Hepatocyte (in vitro differentiated cells): ENCODE data around the gene OSBPL10. TPM values are rescaled to one million over a fixed set of nuclear protein-coding genes. Genes with fewer than 3 reads are reported as not detected.

ENCODE experiments used
- DNase-seq: peaks from one replicate; pipeline ENCODE4 v3.0.0-alpha.2; 2016; ENCODE audit warnings: low spot score
- H2AFZ ChIP-seq: fragments of 200-600 bp; sonication (generic); 2 replicates; pipeline ENCODE4 v1.6.0; 2016; ENCODE audit warnings: antibody characterized with exemption, mild to moderate bottlenecking
- H3K27ac ChIP-seq: fragments of 200-600 bp; sonication (generic); 2 replicates; pipeline ENCODE4 v1.5.1; 2016; ENCODE audit warnings: mild to moderate bottlenecking
- H3K27me3 ChIP-seq: fragments of 200-600 bp; sonication (generic); 2 replicates; pipeline ENCODE4 v1.6.1; 2016
- H3K36me3 ChIP-seq: fragments of 200-600 bp; sonication (generic); replicated peaks from 2 replicates; pipeline ENCODE4 v1.5.1; 2016; ENCODE audit warnings: low read depth; ENCODE audit not compliant: insufficient read depth
- H3K4me1 ChIP-seq: fragments of 200-600 bp; sonication (generic); 2 replicates; pipeline ENCODE4 v1.5.1; 2016; ENCODE audit warnings: mild to moderate bottlenecking, moderate library complexity; ENCODE audit not compliant: insufficient read depth
- H3K4me2 ChIP-seq: fragments of 200-600 bp; sonication (generic); 2 replicates; pipeline ENCODE4 v1.6.0; 2016
- H3K4me3 ChIP-seq: fragments of 200-600 bp; sonication (generic); 2 replicates; pipeline ENCODE4 v1.5.1; 2016; ENCODE audit warnings: mild to moderate bottlenecking
- H3K79me2 ChIP-seq: fragments of 200-600 bp; sonication (generic); 2 replicates; pipeline ENCODE4 v1.6.0; 2017; ENCODE audit warnings: mild to moderate bottlenecking
- H3K9me2 ChIP-seq: fragments of 200-600 bp; sonication (generic); replicated peaks from 2 replicates; pipeline ENCODE4 v1.6.0; 2017; ENCODE audit warnings: mild to moderate bottlenecking; ENCODE audit not compliant: insufficient read depth
- H3K9me3 ChIP-seq: fragments of 200-600 bp; sonication (generic); 2 replicates; pipeline ENCODE4 v1.5.1; 2016; ENCODE audit warnings: low read depth, mild to moderate bottlenecking
- H4K20me1 ChIP-seq: fragments of 200-600 bp; sonication (generic); 2 replicates; pipeline ENCODE4 v1.6.0; 2016; ENCODE audit warnings: mild to moderate bottlenecking; ENCODE audit not compliant: insufficient read depth, poor library complexity, severe bottlenecking
- EZH2 ChIP-seq: fragments of 200-600 bp; sonication (generic); IDR thresholded peaks from 2 replicates; pipeline ENCODE4 v1.6.1; 2016; ENCODE audit warnings: antibody characterized with exemption, mild to moderate bottlenecking, borderline replicate concordance
- EZH2phosphoT487 ChIP-seq: fragments of 200-600 bp; sonication (generic); IDR thresholded peaks from one replicate; pipeline ENCODE4 v1.6.1; 2018; ENCODE audit warnings: antibody characterized with exemption, mild to moderate bottlenecking, low read depth, moderate library complexity; ENCODE audit not compliant: unreplicated experiment, severe bottlenecking
- WGBS: methylation state at CpG from one replicate; pipeline ENCODE4 v1.1.6; 2016; ENCODE audit warnings: low lambda C conversion rate; ENCODE audit errors: missing lambda C conversion rate; 5-methylcytosine and 5-hydroxymethylcytosine counted together
- polyA plus RNA-seq: library from polyadenylated mRNA; unstranded; fragments of >200 nt; fragmentation: Nextera tagmentation; extraction: Ambion mirVana; gene quantifications from 2 replicates; pipeline ENCODE4 v1.2.1, GENCODE V29; 2016
- total RNA-seq: library from RNA; depleted of rRNA; stranded (reverse); fragments of >200 nt; gene quantifications from 2 replicates; pipeline ENCODE4 v1.2.3, GENCODE V29; 2014
- TF ChIP-seq, protein P1 (sequence below): fragments of 200-600 bp; sonication (generic); IDR thresholded peaks from 2 replicates; pipeline ENCODE4 v1.5.1; 2016; ENCODE audit warnings: antibody characterized with exemption, mild to moderate bottlenecking; ENCODE audit not compliant: poor library complexity

The OSBPL10 gene
- total and polyA plus RNA-seq, 2 experiments from 2014 or later = 18.2 to 32.8 TPM

DNA sequence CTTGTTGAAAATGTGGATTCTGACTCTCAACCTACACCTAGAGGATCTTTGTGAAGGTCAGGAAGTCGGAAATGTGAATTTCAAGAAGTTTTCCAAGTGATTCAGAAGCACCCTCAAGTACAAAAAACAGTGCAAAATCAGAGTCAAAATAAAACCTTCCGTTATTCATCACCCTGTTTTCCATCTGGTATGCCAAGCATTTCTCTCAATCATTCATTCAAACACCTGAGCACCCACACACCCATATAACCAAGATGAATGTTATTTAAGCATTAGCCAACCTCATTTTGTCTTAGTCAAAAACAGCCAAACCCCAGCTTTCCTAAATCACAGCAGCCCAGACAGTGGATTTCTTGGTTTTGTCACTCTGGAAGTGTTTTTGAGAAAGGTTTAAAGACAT lies 91.1 kb downstream of the OSBPL10 start:
- Histone ChIP-seq H3K9me2 (no peaks in the 10 kb centered on the region), H2AFZ (no peak overlapping the region), H3K4me3 (no peak overlapping the region), H3K79me2 (peaks cover 78% of the 10 kb centered on the region), H3K36me3 (no peaks in the 10 kb centered on the region), H3K4me1 (peaks cover 11% of the 10 kb centered on the region), H3K9me3 (no peaks in the 10 kb centered on the region), H4K20me1 (no peaks in the 10 kb centered on the region), H3K27ac (no peak overlapping the region), H3K4me2 (no peak overlapping the region), H3K27me3 (no peaks in the 10 kb centered on the region)
- 96% methylated on average over 2 of the region's 2 CpGs for WGBS
- TF ChIP-seq EZH2phosphoT487 = no peak
- TF ChIP-seq EZH2 = no peak
- TF ChIP-seq, protein P1, sequence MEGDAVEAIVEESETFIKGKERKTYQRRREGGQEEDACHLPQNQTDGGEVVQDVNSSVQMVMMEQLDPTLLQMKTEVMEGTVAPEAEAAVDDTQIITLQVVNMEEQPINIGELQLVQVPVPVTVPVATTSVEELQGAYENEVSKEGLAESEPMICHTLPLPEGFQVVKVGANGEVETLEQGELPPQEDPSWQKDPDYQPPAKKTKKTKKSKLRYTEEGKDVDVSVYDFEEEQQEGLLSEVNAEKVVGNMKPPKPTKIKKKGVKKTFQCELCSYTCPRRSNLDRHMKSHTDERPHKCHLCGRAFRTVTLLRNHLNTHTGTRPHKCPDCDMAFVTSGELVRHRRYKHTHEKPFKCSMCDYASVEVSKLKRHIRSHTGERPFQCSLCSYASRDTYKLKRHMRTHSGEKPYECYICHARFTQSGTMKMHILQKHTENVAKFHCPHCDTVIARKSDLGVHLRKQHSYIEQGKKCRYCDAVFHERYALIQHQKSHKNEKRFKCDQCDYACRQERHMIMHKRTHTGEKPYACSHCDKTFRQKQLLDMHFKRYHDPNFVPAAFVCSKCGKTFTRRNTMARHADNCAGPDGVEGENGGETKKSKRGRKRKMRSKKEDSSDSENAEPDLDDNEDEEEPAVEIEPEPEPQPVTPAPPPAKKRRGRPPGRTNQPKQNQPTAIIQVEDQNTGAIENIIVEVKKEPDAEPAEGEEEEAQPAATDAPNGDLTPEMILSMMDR = no peak
- no peak for DNase-seq

- no peaks in the 10 kb centered on the region for H3K27me3 ChIP-seq
- WGBS = 94% methylated on average over 3 of the region's 3 CpGs
- no peak overlapping the region for H2AFZ ChIP-seq
- no peak overlapping the region for H3K27ac ChIP-seq
- no peak overlapping the region for H3K4me2 ChIP-seq
- peaks cover 80% of the 10 kb centered on the region for H3K79me2 ChIP-seq
- no peak overlapping the region for H3K4me3 ChIP-seq
- TF ChIP-seq, protein P1 = no peak
- TF ChIP-seq EZH2 (no peak), EZH2phosphoT487 (no peak)
- no peaks in the 10 kb centered on the region for H3K36me3 ChIP-seq
- peaks cover 4% of the 10 kb centered on the region for H3K4me1 ChIP-seq
- DNase-seq = no peak
- H3K9me2 ChIP-seq = no peaks in the 10 kb centered on the region
- no peaks in the 10 kb centered on the region for H4K20me1 ChIP-seq
- no peaks in the 10 kb centered on the region for H3K9me3 ChIP-seq
Observed at GRCh38 chr3:31885235-31885634, 95.8 kb downstream of the OSBPL10 start.

GRCh38 chr3:31884251-31884650 lies 96.8 kb downstream of the OSBPL10 start:
- WGBS = 85% methylated on average over 1 of the region's 1 CpG
- H3K79me2 ChIP-seq = peaks cover 79% of the 10 kb centered on the region
- TF ChIP-seq EZH2phosphoT487 (no peak), EZH2 (no peak)
- TF ChIP-seq, protein P1 = no peak
- no peaks in the 10 kb centered on the region for H3K27me3 ChIP-seq
- no peak overlapping the region for H3K27ac ChIP-seq
- no peaks in the 10 kb centered on the region for H3K9me3 ChIP-seq
- H2AFZ ChIP-seq = no peak overlapping the region
- peaks cover 4% of the 10 kb centered on the region for H3K4me1 ChIP-seq
- H3K9me2 ChIP-seq = no peaks in the 10 kb centered on the region
- no peak overlapping the region for H3K4me2 ChIP-seq
- H3K36me3 ChIP-seq = no peaks in the 10 kb centered on the region
- H4K20me1 ChIP-seq = no peaks in the 10 kb centered on the region
- H3K4me3 ChIP-seq = no peak overlapping the region
- DNase-seq = no peak

DNA sequence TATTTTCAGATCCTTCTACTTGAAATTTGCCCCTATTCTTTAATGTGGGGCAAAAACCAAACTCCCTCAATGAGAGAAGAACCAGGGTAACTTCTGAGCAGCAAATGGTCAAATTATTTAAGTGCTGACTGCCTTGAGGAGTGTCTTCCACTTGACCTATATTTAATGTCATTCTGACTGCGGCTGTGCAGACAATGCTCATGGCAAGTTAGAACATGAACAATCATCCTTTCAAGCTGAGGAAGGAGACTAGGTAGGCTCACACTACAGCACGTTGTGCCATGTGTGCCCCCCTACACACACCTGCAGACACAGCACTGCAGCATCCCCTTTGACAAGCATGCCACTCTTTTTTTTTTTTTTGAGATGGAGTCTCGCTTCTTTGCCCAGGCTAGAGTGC lies 98.2 kb downstream of the OSBPL10 start:
- peaks cover 4% of the 10 kb centered on the region for H3K4me1 ChIP-seq
- H4K20me1 ChIP-seq = no peaks in the 10 kb centered on the region
- H3K27ac ChIP-seq = no peak overlapping the region
- H3K27me3 ChIP-seq = no peaks in the 10 kb centered on the region
- H2AFZ ChIP-seq = no peak overlapping the region
- H3K9me3 ChIP-seq = no peaks in the 10 kb centered on the region
- 85% methylated on average over 3 of the region's 3 CpGs for WGBS
- TF ChIP-seq EZH2 (no peak), EZH2phosphoT487 (no peak)
- TF ChIP-seq, protein P1 = no peak
- H3K9me2 ChIP-seq = no peaks in the 10 kb centered on the region
- H3K4me3 ChIP-seq = no peak overlapping the region
- DNase-seq = no peak
- no peak overlapping the region for H3K4me2 ChIP-seq
- H3K36me3 ChIP-seq = no peaks in the 10 kb centered on the region
- peaks cover 69% of the 10 kb centered on the region for H3K79me2 ChIP-seq
